Loucy (cell line): ENCODE data around the gene RGS11.

Experiments used
- EZH2phosphoT487 ChIP-seq: fragments of 200-600 bp; IDR thresholded peaks from 2 replicates; pipeline ENCODE4 v1.6.1; 2018; ENCODE audit warnings: antibody characterized with exemption, mild to moderate bottlenecking, moderate library complexity, borderline replicate concordance
- TF ChIP-seq, protein P1 (sequence below): fragments of 200-600 bp; sonication (generic); conservative IDR thresholded peaks from 2 replicates; pipeline ENCODE4 v1.5.1; 2014; ENCODE audit warnings: mild to moderate bottlenecking, antibody characterized with exemption, low read length

DNA sequence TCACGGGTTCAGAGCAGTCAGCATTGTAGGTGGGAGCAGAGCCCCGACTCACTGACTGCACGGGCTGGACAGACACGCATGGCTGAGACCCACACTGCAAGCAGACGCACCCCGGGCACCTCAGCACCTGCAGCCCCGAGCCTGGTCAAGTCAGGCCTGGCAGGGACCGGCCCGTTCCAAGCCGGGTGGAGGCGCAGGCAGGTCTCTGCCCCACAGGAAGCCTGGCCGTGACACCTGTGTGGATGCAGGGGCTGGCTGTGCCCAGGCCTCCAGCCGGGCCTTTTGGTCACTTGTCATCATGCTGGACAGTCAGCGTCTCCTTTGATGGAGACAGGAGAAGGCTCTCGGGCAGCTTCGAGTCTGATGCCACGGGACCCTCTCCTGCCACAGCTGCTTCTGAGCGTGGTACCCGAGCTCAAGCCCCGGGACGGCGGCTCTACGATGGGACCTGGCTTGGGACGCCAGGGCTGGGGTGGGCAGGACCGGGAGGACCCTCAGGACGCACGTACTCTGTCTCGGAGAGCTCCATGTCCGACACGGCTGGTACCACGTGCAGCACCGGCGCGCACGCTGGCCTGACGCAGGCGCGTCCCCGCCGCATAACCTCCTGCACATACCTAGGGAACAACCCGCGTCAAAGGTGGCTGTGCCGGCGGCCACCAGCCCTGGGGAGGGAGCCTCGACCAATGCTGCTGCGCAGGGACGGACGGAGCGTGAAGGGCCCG, 15.1 kb upstream of the RGS11 start:
- TF ChIP-seq, protein P1, sequence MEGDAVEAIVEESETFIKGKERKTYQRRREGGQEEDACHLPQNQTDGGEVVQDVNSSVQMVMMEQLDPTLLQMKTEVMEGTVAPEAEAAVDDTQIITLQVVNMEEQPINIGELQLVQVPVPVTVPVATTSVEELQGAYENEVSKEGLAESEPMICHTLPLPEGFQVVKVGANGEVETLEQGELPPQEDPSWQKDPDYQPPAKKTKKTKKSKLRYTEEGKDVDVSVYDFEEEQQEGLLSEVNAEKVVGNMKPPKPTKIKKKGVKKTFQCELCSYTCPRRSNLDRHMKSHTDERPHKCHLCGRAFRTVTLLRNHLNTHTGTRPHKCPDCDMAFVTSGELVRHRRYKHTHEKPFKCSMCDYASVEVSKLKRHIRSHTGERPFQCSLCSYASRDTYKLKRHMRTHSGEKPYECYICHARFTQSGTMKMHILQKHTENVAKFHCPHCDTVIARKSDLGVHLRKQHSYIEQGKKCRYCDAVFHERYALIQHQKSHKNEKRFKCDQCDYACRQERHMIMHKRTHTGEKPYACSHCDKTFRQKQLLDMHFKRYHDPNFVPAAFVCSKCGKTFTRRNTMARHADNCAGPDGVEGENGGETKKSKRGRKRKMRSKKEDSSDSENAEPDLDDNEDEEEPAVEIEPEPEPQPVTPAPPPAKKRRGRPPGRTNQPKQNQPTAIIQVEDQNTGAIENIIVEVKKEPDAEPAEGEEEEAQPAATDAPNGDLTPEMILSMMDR, result no peak
- TF ChIP-seq EZH2phosphoT487, result no peak
